Adrenal gland (tissue), 12 donors: ENCODE data around the gene DNAAF2. TPM values are rescaled to one million over a fixed set of nuclear protein-coding genes. Genes with fewer than 3 reads are reported as not detected.
"Not testable (repeated sequence)": the region's sequence is repeated elsewhere in the genome, so short reads cannot be mapped to it uniquely, and the experiment has no call there.

Source experiments
- DNase-seq, 7 donors: peaks; one replicate each; pipeline ENCODE4 v3.0.0-alpha.2; 2019 to 2020
- H3K27ac ChIP-seq, 5 donors: fragments of 200-600 bp; sonication (generic) in 4 of 5; 1 replicate in 3 of 5; 2 replicates in 2 of 5; pipeline versions ENCODE4 v1.5.1 to v1.8.0; 2016 to 2020; ENCODE audit warnings: mild to moderate bottlenecking in 1 of 5
- H3K27me3 ChIP-seq: fragments of 200-600 bp; 2 replicates; pipeline ENCODE4 v1.8.0; 2021
- H3K36me3 ChIP-seq, 2 donors: fragments of 200-600 bp; replicated peaks in 1 of 2; 1 replicate in 1 of 2; 2 replicates in 1 of 2; pipeline versions ENCODE4 v1.5.1 to v1.8.0; 2018 to 2022
- H3K4me1 ChIP-seq, 2 donors: fragments of 200-600 bp; replicated peaks in 1 of 2; 1 replicate in 1 of 2; 2 replicates in 1 of 2; pipeline versions ENCODE4 v1.5.1 to v1.8.0; 2018 to 2021
- H3K4me3 ChIP-seq, 4 donors: fragments of 200-600 bp; sonication (generic) in 3 of 4; one replicate each; pipeline ENCODE4 v1.5.1; 2016 to 2018
- H3K9me3 ChIP-seq, 3 donors: fragments of 200-600 bp; sonication (generic) in 1 of 3; replicated peaks in 1 of 3; 1 replicate in 2 of 3; 2 replicates in 1 of 3; pipeline versions ENCODE4 v1.5.1 to v1.8.0; 2016 to 2021
- CTCF ChIP-seq, 6 experiments: fragments of 450-650 bp in 4 of 6; fragments of 200-600 bp in 2 of 6; sonication (generic) in 1 of 6; IDR thresholded peaks; 1 replicate in 5 of 6; 2 replicates in 1 of 6; pipeline versions ENCODE4 v1.5.1 to v1.8.0; 2016 to 2021; ENCODE audit warnings: antibody characterized with exemption in 6 of 6, mild to moderate bottlenecking in 2 of 6, moderate library complexity in 1 of 6
- POLR2A ChIP-seq, 2 donors: fragments of 450-650 bp; IDR thresholded peaks; one replicate each; pipeline ENCODE4 v1.6.1; 2017; ENCODE audit warnings: antibody characterized with exemption in 2 of 2, mild to moderate bottlenecking in 2 of 2, moderate library complexity in 1 of 2
- WGBS, 4 donors: extraction: QIAGEN DNeasy Blood & Tissue Kit in 2 of 4; methylation state at CpG; one replicate each; pipeline versions ENCODE4 v1.1.5 to v1.1.7; 2013 to 2017; 5-methylcytosine and 5-hydroxymethylcytosine counted together
- intact Hi-C, 2 donors: fragments of 100-400 bp; cut with DNase I; formaldehyde crosslinking; loops; one replicate each; pipeline versions ENCODE4 v1.14.1 to v1.15.0; 2022 to 2023
- polyA plus RNA-seq, 3 donors: library from polyadenylated mRNA; stranded (reverse); fragments of 200-250 nt in 2 of 3; fragments of 350-450 nt in 1 of 3; fragmentation: Illumina TruSeq in 1 of 3; extraction: RNeasy Lipid Tissue Mini Kit (QIAGEN cat#74804) in 1 of 3; gene quantifications; one replicate each; pipeline ENCODE4 v1.2.3, GENCODE V29; 2013 to 2014
- total RNA-seq, 9 donors: library from RNA; depleted of rRNA in 4 of 9; stranded (reverse); fragments of >200 nt in 4 of 9; fragments of 120-200 nt in 1 of 9; fragmentation: NEBNext Ultra II Directional in 1 of 9; extraction: Animal tissue kit (Norgen Biotek cat#: 25700) in 1 of 9; gene quantifications; one replicate each; pipeline versions ENCODE4 v1.1.0 to v1.2.4, GENCODE V29; 2013 to 2023
- donor health status: healthy with polysubstance abuse.
- donor health status: Bipolar disorder and iron deficiency.
- donor health status: DM: yes; HTN: yes; CAD: no.
- donor health status: DM: no; HTN: no; CAD: no.
- donor health status: DM: no; HTN: no; CAD: no.
- donor health status: DM: yes; HTN: yes; CAD: no.

DNAAF2 gene
- total and polyA plus RNA-seq, 12 donors = 4.2 to 11.7 (median 7.3) TPM

- peak; percentile 98 to 99 (median 99) for DNase-seq
- Histone ChIP-seq H3K36me3 (peaks cover 0 to 16% of the 10 kb centered on the region in 2 donors), H3K9me3 (no peaks in the 10 kb centered on the region), H3K4me3 (peak within 1 kb of the TSS; percentile 65 to 92 (median 72)), H3K4me1 (peaks cover 18 to 53% of the 10 kb centered on the region in 2 donors), H3K27me3 (no peaks in the 10 kb centered on the region), H3K27ac (peak within 1 kb of the TSS; percentile 91 to 97 (median 93))
- 0% methylated on average over 29 to 85 of the region's 85 CpGs for WGBS, 4 donors
- TF ChIP-seq POLR2A (IDR thresholded peaks at IDR 0.05) (peak; percentile 85 to 99), CTCF (IDR thresholded peaks at IDR 0.05) (peak in 4 of 6 experiments; percentile 22 to 45 (median 32))
- intact Hi-C loops = no loop called here
Measured at GRCh38 chr14:49620182-49621113, 14.6 kb downstream of the DNAAF2 start, which contains the start of the genes MGAT2 and RPL36AL. Gene MGAT2, plus strand, starts transcription at chr14:49620799. Its CDS starts 470 bp downstream, at chr14:49621269. Gene RPL36AL, minus strand, starts transcription at chr14:49620626. Its CDS starts 1,522 bp downstream, at chr14:49619104.

- Histone ChIP-seq H3K36me3 (peaks cover 0 to 15% of the 10 kb centered on the region in 2 donors), H3K4me3 (peak overlapping the region; percentile 65 to 92 (median 72)), H3K27ac (peak overlapping the region; percentile 91 to 97 (median 93)), H3K4me1 (peaks cover 18 to 53% of the 10 kb centered on the region in 2 donors), H3K9me3 (no peaks in the 10 kb centered on the region), H3K27me3 (no peaks in the 10 kb centered on the region)
- intact Hi-C loops = no loop called here
- TF ChIP-seq CTCF (IDR thresholded peaks at IDR 0.05) = no peak
- no peak for TF ChIP-seq POLR2A (IDR thresholded peaks at IDR 0.05)
- 0 to 1% (median 1%) methylated on average over 11 of the region's 11 CpGs for WGBS, 4 donors
- DNase-seq = no peak
Measured at GRCh38 chr14:49619730-49620129, 15.3 kb downstream of the DNAAF2 start.

- H3K4me1 ChIP-seq = peaks cover 18 to 50% of the 10 kb centered on the region in 2 donors
- peak overlapping the region in 1 of 5 donors; percentile 97 for H3K27ac ChIP-seq
- H3K36me3 ChIP-seq = peaks cover 0 to 15% of the 10 kb centered on the region in 2 donors
- DNase-seq, H3K27me3 ChIP-seq, H3K9me3 ChIP-seq, intact Hi-C loops: not testable (repeated sequence)
- peak overlapping the region in 2 of 4 donors; percentile 65 to 70 for H3K4me3 ChIP-seq
- 54 to 69% (median 60%) methylated on average over 14 to 19 of the region's 19 CpGs for WGBS, 4 donors
Measured at GRCh38 chr14:49619273-49619672, 15.8 kb downstream of the DNAAF2 start.

GRCh38 chr14:49617852-49618519 is 17.1 kb downstream of the DNAAF2 start:
- DNase-seq = no peak
- H3K4me3 ChIP-seq = no peak overlapping the region
- H3K9me3 ChIP-seq = no peaks in the 10 kb centered on the region
- 81 to 88% (median 83%) methylated on average over 6 of the region's 6 CpGs for WGBS, 4 donors
- H3K27me3 ChIP-seq = no peaks in the 10 kb centered on the region
- TF ChIP-seq POLR2A (IDR thresholded peaks at IDR 0.05) = no peak
- TF ChIP-seq CTCF (IDR thresholded peaks at IDR 0.05) = no peak
- intact Hi-C loops = no loop called here
- H3K36me3 ChIP-seq = peaks cover 0 to 15% of the 10 kb centered on the region in 2 donors
- H3K27ac ChIP-seq = no peak overlapping the region
- H3K4me1 ChIP-seq = peaks cover 18 to 37% of the 10 kb centered on the region in 2 donors
